C4-2B (cell line): ENCODE data around the gene TMPRSS2.

ENCODE experiments used
- CTCF ChIP-seq: fragments of 450-650 bp; conservative IDR thresholded peaks from 2 replicates; pipeline ENCODE4 v1.5.1; 2017; ENCODE audit warnings: mild to moderate bottlenecking
- ZFX ChIP-seq: fragments of 450-650 bp; IDR thresholded peaks from 2 replicates; pipeline ENCODE4 v1.6.1; 2017

GRCh38 chr21:41458559-41458958 lies 49.4 kb downstream of the TMPRSS2 start:
- TF ChIP-seq CTCF: no peak
- TF ChIP-seq ZFX: no peak
